ENCODE results near the gene GPATCH3. TPM values are rescaled to one million over a fixed set of nuclear protein-coding genes. Genes with fewer than 3 reads are reported as not detected.
"Not testable (repeated sequence)": the region's sequence is repeated elsewhere in the genome, so short reads cannot be mapped to it uniquely, and the experiment has no call there.

The GPATCH3 gene
- total RNA-seq, 1 donor from 2014 or later: 15.6 TPM

GRCh38 chr1:26909951-26910342 is 9.7 kb upstream of the GPATCH3 start:
- H3K27ac Mint-ChIP-seq: no peak overlapping the region
- no peaks in the 10 kb centered on the region for H3K4me1 Mint-ChIP-seq (ENCODE audit: low read depth)
- intact Hi-C loops (cut with micrococcal nuclease): no loop called here
- peaks cover 13% of the 10 kb centered on the region for H3K27me3 Mint-ChIP-seq (ENCODE audit: insufficient read depth)
- H3K36me3 Mint-ChIP-seq (ENCODE audit: low read depth): no peaks in the 10 kb centered on the region
- DNase-seq (ENCODE audit: low spot score): no peak
- no peak overlapping the region for H3K4me3 Mint-ChIP-seq
- no peaks in the 10 kb centered on the region for H3K9me3 Mint-ChIP-seq

GRCh38 chr1:26907071-26907917 is 7.0 kb upstream of the GPATCH3 start:
- Mint-ChIP-seq H3K27ac (no peak overlapping the region), H3K9me3 (no peaks in the 10 kb centered on the region), H3K4me3 (no peak overlapping the region), H3K4me1 (ENCODE audit: low read depth) (no peaks in the 10 kb centered on the region), H3K27me3 (ENCODE audit: insufficient read depth) (peaks cover 10% of the 10 kb centered on the region), H3K36me3 (ENCODE audit: low read depth) (no peaks in the 10 kb centered on the region)
- DNase-seq (ENCODE audit: low spot score): no peak
- intact Hi-C loops (cut with micrococcal nuclease): no loop called here

GRCh38 chr1:26900815-26901511 is 696 bp upstream of the GPATCH3 start:
- Mint-ChIP-seq H3K4me1 (ENCODE audit: low read depth) (peaks cover 27% of the 10 kb centered on the region), H3K36me3 (ENCODE audit: low read depth) (peaks cover 5% of the 10 kb centered on the region)
- intact Hi-C loops (cut with micrococcal nuclease): loop anchor here (1.0 to 5.0 kb wide), 3 partner anchors 11 to 594 kb away; partner anchors contain the start of genes GPN2, NUDC and UBXN11

GRCh38 chr1:26897351-26897750 is 2.9 kb downstream of the GPATCH3 start:
- Mint-ChIP-seq H3K4me1 (ENCODE audit: low read depth) (peaks cover 27% of the 10 kb centered on the region), H3K27ac (no peak overlapping the region), H3K4me3 (no peak overlapping the region), H3K27me3 (ENCODE audit: insufficient read depth) (peaks cover under 1% of the 10 kb centered on the region), H3K36me3 (ENCODE audit: low read depth) (peaks cover 24% of the 10 kb centered on the region), H3K9me3 (no peaks in the 10 kb centered on the region)
- intact Hi-C loops (cut with micrococcal nuclease): no loop called here
- DNase-seq (ENCODE audit: low spot score): no peak

More at GRCh38 chr1:26900815-26901511, 696 bp upstream of the GPATCH3 start:
- Mint-ChIP-seq H3K4me3 (peak overlapping the region; percentile 93), H3K9me3 (no peaks in the 10 kb centered on the region), H3K27ac (peak overlapping the region; percentile 96), H3K27me3 (ENCODE audit: insufficient read depth) (peaks cover 2% of the 10 kb centered on the region)
- no peak for DNase-seq (ENCODE audit: low spot score)

GRCh38 chr1:26894263-26894662 is 6.0 kb downstream of the GPATCH3 start:
- intact Hi-C loops (cut with micrococcal nuclease): no loop called here
- Mint-ChIP-seq H3K4me1 (ENCODE audit: low read depth) (peaks cover 26% of the 10 kb centered on the region), H3K27me3 (ENCODE audit: insufficient read depth) (no peaks in the 10 kb centered on the region), H3K4me3 (no peak overlapping the region), H3K27ac (no peak overlapping the region), H3K36me3 (ENCODE audit: low read depth) (peaks cover 31% of the 10 kb centered on the region), H3K9me3 (no peaks in the 10 kb centered on the region)
- no peak for DNase-seq (ENCODE audit: low spot score)

GRCh38 chr1:26890467-26890796 is 9.8 kb downstream of the GPATCH3 start:
- no peaks in the 10 kb centered on the region for H3K9me3 Mint-ChIP-seq
- no peaks in the 10 kb centered on the region for H3K27me3 Mint-ChIP-seq (ENCODE audit: insufficient read depth)
- intact Hi-C loops (cut with micrococcal nuclease): loop anchor here (1.0 kb wide), 3 partner anchors 10 to 31 kb away; partner anchors contain the start of genes GPATCH3 and NUDC
- peak overlapping the region; percentile 95 for H3K27ac Mint-ChIP-seq
- H3K4me1 Mint-ChIP-seq (ENCODE audit: low read depth): peaks cover 26% of the 10 kb centered on the region
- peak overlapping the region; percentile 99 for H3K4me3 Mint-ChIP-seq
- DNase-seq (ENCODE audit: low spot score): no peak
- H3K36me3 Mint-ChIP-seq (ENCODE audit: low read depth): peaks cover 46% of the 10 kb centered on the region

- Mint-ChIP-seq H3K9me3 (no peaks in the 10 kb centered on the region), H3K4me1 (ENCODE audit: low read depth) (peaks cover 26% of the 10 kb centered on the region), H3K27ac (peak within 1 kb of the TSS; percentile 95), H3K4me3 (peak within 1 kb of the TSS; percentile 99), H3K36me3 (ENCODE audit: low read depth) (peaks cover 47% of the 10 kb centered on the region), H3K27me3 (ENCODE audit: insufficient read depth) (no peaks in the 10 kb centered on the region)
- intact Hi-C loops (cut with micrococcal nuclease): loop anchor here (1.0 kb wide), 3 partner anchors 10 to 31 kb away; partner anchors contain the start of genes GPATCH3 and NUDC
- peak; percentile 80 for DNase-seq (ENCODE audit: low spot score)
Measured at GRCh38 chr1:26889551-26890466, 10.5 kb downstream of the GPATCH3 start, which contains the start of gene GPN2. Gene GPN2 (minus strand): TSS chr1:26890283. CDS start chr1:26890096, 187 bp downstream.

GRCh38 chr1:26888231-26888630 is 12.0 kb downstream of the GPATCH3 start:
- DNase-seq (ENCODE audit: low spot score): no peak
- Mint-ChIP-seq H3K27ac (peak overlapping the region; percentile 95), H3K4me3 (peak overlapping the region; percentile 99), H3K9me3 (no peaks in the 10 kb centered on the region), H3K27me3 (ENCODE audit: insufficient read depth) (no peaks in the 10 kb centered on the region), H3K4me1 (ENCODE audit: low read depth) (peaks cover 27% of the 10 kb centered on the region), H3K36me3 (ENCODE audit: low read depth) (peaks cover 50% of the 10 kb centered on the region)
- intact Hi-C loops (cut with micrococcal nuclease): no loop called here

GRCh38 chr1:26887125-26887524 is 13.1 kb downstream of the GPATCH3 start:
- H3K27ac Mint-ChIP-seq: peak overlapping the region; percentile 11
- DNase-seq (ENCODE audit: low spot score): no peak
- peak overlapping the region; percentile 72 for H3K4me3 Mint-ChIP-seq
- H3K4me1 Mint-ChIP-seq (ENCODE audit: low read depth): peaks cover 33% of the 10 kb centered on the region
- peaks cover 53% of the 10 kb centered on the region for H3K36me3 Mint-ChIP-seq (ENCODE audit: low read depth)
- intact Hi-C loops (cut with micrococcal nuclease): no loop called here
- H3K9me3 Mint-ChIP-seq: no peaks in the 10 kb centered on the region
- no peaks in the 10 kb centered on the region for H3K27me3 Mint-ChIP-seq (ENCODE audit: insufficient read depth)

GRCh38 chr1:26882696-26883463 is 17.4 kb downstream of the GPATCH3 start:
- Mint-ChIP-seq H3K27ac (no peak overlapping the region), H3K36me3 (ENCODE audit: low read depth) (peaks cover 50% of the 10 kb centered on the region), H3K4me3 (no peak overlapping the region), H3K27me3 (ENCODE audit: insufficient read depth) (no peaks in the 10 kb centered on the region), H3K4me1 (ENCODE audit: low read depth) (peaks cover 13% of the 10 kb centered on the region), H3K9me3 (no peaks in the 10 kb centered on the region)
- no peak for DNase-seq (ENCODE audit: low spot score)
- intact Hi-C loops (cut with micrococcal nuclease): no loop called here

- H3K27ac Mint-ChIP-seq; DNase-seq (ENCODE audit: low spot score); H3K9me3 Mint-ChIP-seq; H3K4me1 Mint-ChIP-seq (ENCODE audit: low read depth); intact Hi-C loops (cut with micrococcal nuclease); H3K4me3 Mint-ChIP-seq; H3K27me3 Mint-ChIP-seq (ENCODE audit: insufficient read depth): not testable (repeated sequence)
- H3K36me3 Mint-ChIP-seq (ENCODE audit: low read depth): peaks cover 49% of the 10 kb centered on the region
Measured at GRCh38 chr1:26881611-26882010, 18.7 kb downstream of the GPATCH3 start.

GRCh38 chr1:26879793-26880192 is 20.5 kb downstream of the GPATCH3 start:
- intact Hi-C loops (cut with micrococcal nuclease): loop anchor here (2.0 kb wide), 2 partner anchors 79 to 379 kb away; no protein-coding TSS in a partner anchor
- Mint-ChIP-seq H3K4me1 (ENCODE audit: low read depth) (peaks cover 7% of the 10 kb centered on the region), H3K9me3 (no peaks in the 10 kb centered on the region), H3K27ac (no peak overlapping the region), H3K27me3 (ENCODE audit: insufficient read depth) (no peaks in the 10 kb centered on the region), H3K4me3 (no peak overlapping the region), H3K36me3 (ENCODE audit: low read depth) (peaks cover 38% of the 10 kb centered on the region)
- no peak for DNase-seq (ENCODE audit: low spot score)

Data from activated T-helper 1 cell treated with anti-CD3 and anti-CD28 coated beads, Interleukin-12 subunit alpha, Interleukin-12 subunit beta, Interleukin-2, Interleukin-4 antibody, amounts not matched to agents 30 ng/mL and 10 ng/mL and 1 ng/mL, durations not matched to agents 14 hours and 24 hours and 36 hours (primary cell).